GM23338 (cell line): ENCODE data around the gene WDR38. TPM values are rescaled to one million over a fixed set of nuclear protein-coding genes. Genes with fewer than 3 reads are reported as not detected.

ENCODE experiments used
- ATAC-seq: fragments of 200-7000 bp; cut with Tn5 transposase; 3 replicates; pipeline ENCODE4 v1.9.1; 2020
- DNase-seq: peaks from one replicate; pipeline ENCODE4 v3.0.0-alpha.2; 2015; ENCODE audit warnings: low spot score
- H2AFZ ChIP-seq: fragments of 200-600 bp; sonication (generic); 2 replicates; pipeline ENCODE4 v1.8.0; 2016; ENCODE audit warnings: antibody characterized with exemption, mild to moderate bottlenecking, moderate library complexity
- H3F3A ChIP-seq: fragments of 200-600 bp; sonication (generic); replicated peaks from 2 replicates; pipeline ENCODE4 v1.8.0; 2017; ENCODE audit warnings: antibody characterized with exemption, mixed run types, low read depth
- H3K27ac ChIP-seq: fragments of 200-600 bp; sonication (generic); 2 replicates; pipeline ENCODE4 v1.6.1; 2016; ENCODE audit warnings: low read depth
- H3K27me3 ChIP-seq: fragments of 200-600 bp; sonication (generic); 2 replicates; pipeline ENCODE4 v1.8.0; 2016; ENCODE audit warnings: mild to moderate bottlenecking, mixed run types, moderate library complexity; ENCODE audit not compliant: insufficient read depth
- H3K36me3 ChIP-seq: fragments of 200-600 bp; sonication (generic); 2 replicates; pipeline ENCODE4 v1.8.0; 2016; ENCODE audit warnings: mild to moderate bottlenecking; ENCODE audit not compliant: insufficient read depth
- H3K4me1 ChIP-seq: fragments of 200-600 bp; sonication (generic); 2 replicates; pipeline ENCODE4 v1.8.0; 2016; ENCODE audit warnings: mild to moderate bottlenecking, moderate library complexity; ENCODE audit not compliant: insufficient read depth
- H3K4me2 ChIP-seq: fragments of 200-600 bp; sonication (generic); 2 replicates; pipeline ENCODE4 v1.7.1; 2017; ENCODE audit warnings: mixed run types
- H3K4me3 ChIP-seq: fragments of 200-600 bp; sonication (generic); 2 replicates; pipeline ENCODE4 v1.6.1; 2016; ENCODE audit warnings: mixed run types
- H3K79me2 ChIP-seq: fragments of 200-600 bp; sonication (generic); replicated peaks from 2 replicates; pipeline ENCODE4 v1.8.0; 2017; ENCODE audit warnings: mild to moderate bottlenecking; ENCODE audit not compliant: insufficient read depth
- H3K9me2 ChIP-seq: fragments of 200-600 bp; sonication (generic); 2 replicates; pipeline ENCODE4 v1.8.0; 2017; ENCODE audit not compliant: insufficient read depth
- H4K20me1 ChIP-seq: fragments of 200-600 bp; sonication (generic); replicated peaks from 2 replicates; pipeline ENCODE4 v1.8.0; 2017; ENCODE audit warnings: mild to moderate bottlenecking; ENCODE audit not compliant: insufficient read depth
- H3K27ac Mint-ChIP-seq: 2 replicates; pipeline ENCODE4 v1.8.0; 2020; ENCODE audit warnings: inconsistent platforms, mild to moderate bottlenecking, moderate library complexity, mixed read lengths
- H3K27me3 Mint-ChIP-seq: 3 replicates; pipeline ENCODE4 v1.8.0; 2022; ENCODE audit warnings: low read depth, mild to moderate bottlenecking, moderate library complexity, mixed read lengths, inconsistent platforms; ENCODE audit not compliant: insufficient read depth, poor library complexity
- H3K36me3 Mint-ChIP-seq: 3 replicates; pipeline ENCODE4 v1.8.0; 2021; ENCODE audit warnings: low read depth, mild to moderate bottlenecking, inconsistent platforms, moderate library complexity, mixed read lengths
- H3K4me1 Mint-ChIP-seq: 3 replicates; pipeline ENCODE4 v1.8.0; 2020; ENCODE audit warnings: mild to moderate bottlenecking, inconsistent platforms, mixed read lengths
- H3K4me3 Mint-ChIP-seq: 3 replicates; pipeline ENCODE4 v1.8.0; 2021; ENCODE audit warnings: moderate library complexity, mild to moderate bottlenecking, inconsistent platforms, mixed read lengths
- H3K9me3 Mint-ChIP-seq: 3 replicates; pipeline ENCODE4 v1.8.0; 2020; ENCODE audit warnings: moderate library complexity, mild to moderate bottlenecking, inconsistent platforms, mixed read lengths
- CREB1 ChIP-seq: fragments of 250-450 bp; sonication (Bioruptor Pico); IDR thresholded peaks from 2 replicates; pipeline ENCODE4 v1.5.0; 2020; ENCODE audit warnings: low read depth, mild to moderate bottlenecking, moderate library complexity
- CTCF ChIP-seq, 2 experiments: fragments of 200-600 bp in 1 of 2; sonication (generic) in 1 of 2; conservative IDR thresholded peaks; 2 replicates each; pipeline versions ENCODE4 v1.5.1 to v1.6.1; 2016 to 2017; ENCODE audit warnings: antibody characterized with exemption in 2 of 2, low read depth in 2 of 2, mild to moderate bottlenecking in 2 of 2, moderate library complexity in 1 of 2
- JUNB ChIP-seq: IDR thresholded peaks from one replicate; pipeline ENCODE4 v1.6.1; 2016; ENCODE audit warnings: antibody characterized with exemption; ENCODE audit not compliant: unreplicated experiment
- NANOG ChIP-seq: IDR thresholded peaks from 2 replicates; pipeline ENCODE4 v1.6.1; 2016; ENCODE audit warnings: antibody characterized with exemption, borderline replicate concordance
- REST ChIP-seq: IDR thresholded peaks from one replicate; pipeline ENCODE4 v1.6.1; 2018; ENCODE audit warnings: antibody characterized with exemption; ENCODE audit not compliant: unreplicated experiment
- STAT1 ChIP-seq: IDR thresholded peaks from one replicate; pipeline ENCODE4 v1.6.1; 2016; ENCODE audit warnings: antibody characterized with exemption; ENCODE audit not compliant: unreplicated experiment
- ZNF114 ChIP-seq: fragments of 250-450 bp; sonication (Bioruptor Pico); IDR thresholded peaks from 2 replicates; pipeline ENCODE4 v1.5.0; 2020; ENCODE audit warnings: mild to moderate bottlenecking, moderate library complexity
- ZNF331 ChIP-seq: fragments of 250-450 bp; sonication (Bioruptor Pico); IDR thresholded peaks from 2 replicates; pipeline ENCODE4 v1.5.0; 2020; ENCODE audit warnings: low read depth, mild to moderate bottlenecking, moderate library complexity
- polyA plus RNA-seq: library from polyadenylated mRNA; unstranded; fragments of >200 nt; fragmentation: Nextera tagmentation; extraction: Ambion mirVana; gene quantifications from 2 replicates; pipeline ENCODE4 v1.2.1, GENCODE V29; 2016
- total RNA-seq: library from RNA; depleted of rRNA; stranded (reverse); fragments of >200 nt; shearing (Covaris generic); gene quantifications from 2 replicates; pipeline ENCODE4 v1.2.3, GENCODE V29; 2014
- TF ChIP-seq, protein P1 (sequence below): IDR thresholded peaks from 2 replicates; pipeline ENCODE4 v1.6.1; 2016; ENCODE audit warnings: antibody characterized with exemption

The WDR38 gene
- total and polyA plus RNA-seq, 2 experiments from 2014 or later, result not detected

GRCh38 chr9:124854822-124855221 is 1.6 kb downstream of the WDR38 start (continued):
- TF ChIP-seq CTCF (conservative IDR thresholded peaks at IDR 0.05; ENCODE audit: low read depth in 2 of 2), result no peak
- no peak for TF ChIP-seq JUNB
- TF ChIP-seq ZNF331 (CRISPR knock-in tag), result no peak
- TF ChIP-seq STAT1, result no peak
- no peak for TF ChIP-seq CREB1 (CRISPR knock-in tag)

GRCh38 chr9:124855566-124855943 is 2.3 kb downstream of the WDR38 start:
- no peak overlapping the region for H3K27ac Mint-ChIP-seq
- H3K4me2 ChIP-seq, result no peak overlapping the region
- H4K20me1 ChIP-seq, result peaks cover 31% of the 10 kb centered on the region
- no peak for TF ChIP-seq JUNB
- no peak for TF ChIP-seq CREB1 (CRISPR knock-in tag)
- TF ChIP-seq, protein P1, sequence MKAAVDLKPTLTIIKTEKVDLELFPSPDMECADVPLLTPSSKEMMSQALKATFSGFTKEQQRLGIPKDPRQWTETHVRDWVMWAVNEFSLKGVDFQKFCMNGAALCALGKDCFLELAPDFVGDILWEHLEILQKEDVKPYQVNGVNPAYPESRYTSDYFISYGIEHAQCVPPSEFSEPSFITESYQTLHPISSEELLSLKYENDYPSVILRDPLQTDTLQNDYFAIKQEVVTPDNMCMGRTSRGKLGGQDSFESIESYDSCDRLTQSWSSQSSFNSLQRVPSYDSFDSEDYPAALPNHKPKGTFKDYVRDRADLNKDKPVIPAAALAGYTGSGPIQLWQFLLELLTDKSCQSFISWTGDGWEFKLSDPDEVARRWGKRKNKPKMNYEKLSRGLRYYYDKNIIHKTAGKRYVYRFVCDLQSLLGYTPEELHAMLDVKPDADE, result no peak
- H3K4me3 ChIP-seq, result no peak overlapping the region
- no peak overlapping the region for H2AFZ ChIP-seq
- DNase-seq, result no peak
- peaks cover 40% of the 10 kb centered on the region for H3K36me3 Mint-ChIP-seq
- no peaks in the 10 kb centered on the region for H3K9me2 ChIP-seq
- peaks cover 20% of the 10 kb centered on the region for H3K79me2 ChIP-seq
- H3F3A ChIP-seq, result peaks cover 51% of the 10 kb centered on the region
- no peak overlapping the region for H3K4me3 Mint-ChIP-seq
- peaks cover 26% of the 10 kb centered on the region for H3K36me3 ChIP-seq
- peaks cover 26% of the 10 kb centered on the region for H3K4me1 Mint-ChIP-seq
- peaks cover 18% of the 10 kb centered on the region for H3K4me1 ChIP-seq
- H3K27ac ChIP-seq, result 0 out of 2 replicates have a peak overlapping the region, but pooled peaks have one; percentile 72
- peaks cover 3% of the 10 kb centered on the region; the same call in 1 of the 3 replicates for H3K9me3 Mint-ChIP-seq
- H3K27me3 ChIP-seq, result no peaks in the 10 kb centered on the region
- H3K27me3 Mint-ChIP-seq, result peaks cover 25% of the 10 kb centered on the region
- no peak for ATAC-seq

DNA sequence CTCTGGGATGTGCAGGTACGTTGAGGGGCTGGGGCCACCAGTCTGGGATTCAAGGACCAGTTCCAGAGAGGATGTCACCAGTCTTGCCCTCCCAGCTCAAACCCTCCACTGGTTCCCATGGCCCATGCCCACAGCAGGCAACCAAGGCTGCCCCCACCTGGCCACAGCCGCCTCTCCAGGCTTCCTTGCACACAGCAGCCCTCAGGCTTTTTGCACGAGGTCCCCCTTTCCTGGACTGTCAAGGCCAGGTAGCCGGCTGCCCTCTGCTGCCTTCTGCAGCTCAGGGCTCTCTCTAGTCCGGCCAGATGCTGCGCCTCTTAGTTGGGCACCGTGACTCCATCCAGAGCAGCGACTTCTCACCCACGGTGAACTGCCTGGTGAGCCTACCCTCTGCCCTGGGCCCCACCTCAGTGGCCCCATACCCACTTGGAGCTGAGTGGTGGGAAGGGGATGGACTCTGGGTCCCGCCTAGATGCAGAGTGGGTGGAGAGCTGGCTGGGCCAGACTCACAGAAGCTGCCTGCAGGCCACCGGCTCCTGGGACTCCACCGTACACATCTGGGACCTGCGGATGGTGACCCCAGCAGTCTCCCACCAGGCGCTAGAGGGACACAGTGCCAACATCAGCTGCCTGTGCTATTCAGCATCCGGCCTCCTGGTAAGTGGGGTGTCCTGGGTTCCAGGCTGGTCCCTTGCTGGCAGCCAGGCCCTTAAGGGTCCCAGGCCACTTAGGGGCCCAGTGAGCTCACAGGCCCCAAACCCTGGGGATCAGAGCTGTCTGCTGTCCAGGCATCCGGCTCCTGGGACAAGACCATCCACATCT is 2.9 kb downstream of the WDR38 start:
- Histone ChIP-seq H3K27ac (peak overlapping the region; percentile 72; the same call in 1 of the 2 replicates), H3F3A (peaks cover 57% of the 10 kb centered on the region), H3K9me2 (no peaks in the 10 kb centered on the region), H3K27me3 (no peaks in the 10 kb centered on the region), H3K4me2 (no peak overlapping the region), H3K4me3 (no peak overlapping the region), H3K79me2 (peaks cover 26% of the 10 kb centered on the region), H3K36me3 (peaks cover 32% of the 10 kb centered on the region), H3K4me1 (peaks cover 17% of the 10 kb centered on the region), H2AFZ (no peak overlapping the region), H4K20me1 (peaks cover 36% of the 10 kb centered on the region)
- H3K27me3 Mint-ChIP-seq, result peaks cover 29% of the 10 kb centered on the region
- no peak overlapping the region for H3K4me3 Mint-ChIP-seq
- H3K4me1 Mint-ChIP-seq, result peaks cover 25% of the 10 kb centered on the region
- H3K9me3 Mint-ChIP-seq, result peaks cover 3% of the 10 kb centered on the region; the same call in 1 of the 3 replicates
- DNase-seq (peak; percentile 84), ATAC-seq (peak; percentile 62)
- no peak overlapping the region for H3K27ac Mint-ChIP-seq
- peaks cover 46% of the 10 kb centered on the region for H3K36me3 Mint-ChIP-seq
- TF ChIP-seq ZNF331 (CRISPR knock-in tag) (no peak), REST (no peak), NANOG (no peak), ZNF114 (CRISPR knock-in tag) (no peak)
